Right lobe of liver (tissue), 4 donors: ENCODE data around the gene MROH2A.

Experiments used
- POLR2A ChIP-seq: fragments of 450-650 bp; IDR thresholded peaks from one replicate; pipeline ENCODE4 v1.6.1; 2017; ENCODE audit warnings: antibody characterized with exemption, mild to moderate bottlenecking
- TF ChIP-seq, protein P1 (sequence below), 4 donors: fragments of 200-600 bp in 3 of 4; fragments of 450-650 bp in 1 of 4; IDR thresholded peaks; one replicate each; pipeline versions ENCODE4 v1.5.1 to v1.8.0; 2016 to 2022; ENCODE audit warnings: antibody characterized with exemption in 4 of 4, mild to moderate bottlenecking in 2 of 4
- donor health status: DM: no; HTN: no; CAD: no.
- donor health status: DM: no; HTN: no; CAD: no.
- donor health status: DM: no; HTN: yes; CAD: no.

DNA sequence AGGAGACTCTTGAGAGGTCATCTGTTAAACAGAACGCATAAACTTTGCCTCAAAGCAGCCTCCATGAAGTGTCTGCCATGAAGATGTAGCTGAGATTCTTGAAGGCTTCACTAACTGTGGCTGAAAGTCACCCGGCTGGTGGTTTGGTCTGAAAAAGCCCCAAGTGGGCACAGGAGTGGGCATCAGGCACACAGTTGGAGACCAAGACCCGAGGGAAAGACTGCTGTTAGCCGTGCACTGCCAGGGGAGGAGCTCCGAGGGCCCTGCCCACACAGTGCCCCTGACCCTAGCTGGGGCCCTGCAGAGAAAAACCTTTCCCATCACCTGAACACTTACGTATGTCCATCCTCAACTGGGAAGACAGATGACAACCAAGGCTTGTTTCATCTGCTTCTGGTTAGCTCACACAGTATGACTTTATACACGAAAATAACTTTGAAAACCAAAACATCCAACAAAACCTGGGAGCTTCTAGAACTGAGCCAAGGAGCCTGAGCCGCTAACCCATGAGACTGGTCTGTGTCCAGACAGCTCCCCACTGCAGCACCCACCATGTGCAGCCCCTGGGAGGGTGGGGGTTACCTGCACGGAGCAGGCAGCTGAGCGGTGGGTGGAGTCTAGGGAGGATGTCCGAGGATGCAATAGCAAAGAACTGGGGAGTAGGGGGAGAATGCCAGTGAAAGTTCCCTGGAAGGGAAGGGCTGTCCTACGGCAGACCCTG lies 60.8 kb downstream of the MROH2A start:
- TF ChIP-seq, protein P1, sequence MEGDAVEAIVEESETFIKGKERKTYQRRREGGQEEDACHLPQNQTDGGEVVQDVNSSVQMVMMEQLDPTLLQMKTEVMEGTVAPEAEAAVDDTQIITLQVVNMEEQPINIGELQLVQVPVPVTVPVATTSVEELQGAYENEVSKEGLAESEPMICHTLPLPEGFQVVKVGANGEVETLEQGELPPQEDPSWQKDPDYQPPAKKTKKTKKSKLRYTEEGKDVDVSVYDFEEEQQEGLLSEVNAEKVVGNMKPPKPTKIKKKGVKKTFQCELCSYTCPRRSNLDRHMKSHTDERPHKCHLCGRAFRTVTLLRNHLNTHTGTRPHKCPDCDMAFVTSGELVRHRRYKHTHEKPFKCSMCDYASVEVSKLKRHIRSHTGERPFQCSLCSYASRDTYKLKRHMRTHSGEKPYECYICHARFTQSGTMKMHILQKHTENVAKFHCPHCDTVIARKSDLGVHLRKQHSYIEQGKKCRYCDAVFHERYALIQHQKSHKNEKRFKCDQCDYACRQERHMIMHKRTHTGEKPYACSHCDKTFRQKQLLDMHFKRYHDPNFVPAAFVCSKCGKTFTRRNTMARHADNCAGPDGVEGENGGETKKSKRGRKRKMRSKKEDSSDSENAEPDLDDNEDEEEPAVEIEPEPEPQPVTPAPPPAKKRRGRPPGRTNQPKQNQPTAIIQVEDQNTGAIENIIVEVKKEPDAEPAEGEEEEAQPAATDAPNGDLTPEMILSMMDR (IDR thresholded peaks at IDR 0.05), result no peak
- no peak for TF ChIP-seq POLR2A
